LNCAP (cell line): ENCODE measurements around the gene NUDT3.

Source experiments
- CTCF ChIP-seq: fragments of 450-650 bp; IDR thresholded peaks from 2 replicates; pipeline ENCODE4 v1.5.1; 2017; ENCODE audit warnings: mild to moderate bottlenecking

NUDT3 gene

DNA sequence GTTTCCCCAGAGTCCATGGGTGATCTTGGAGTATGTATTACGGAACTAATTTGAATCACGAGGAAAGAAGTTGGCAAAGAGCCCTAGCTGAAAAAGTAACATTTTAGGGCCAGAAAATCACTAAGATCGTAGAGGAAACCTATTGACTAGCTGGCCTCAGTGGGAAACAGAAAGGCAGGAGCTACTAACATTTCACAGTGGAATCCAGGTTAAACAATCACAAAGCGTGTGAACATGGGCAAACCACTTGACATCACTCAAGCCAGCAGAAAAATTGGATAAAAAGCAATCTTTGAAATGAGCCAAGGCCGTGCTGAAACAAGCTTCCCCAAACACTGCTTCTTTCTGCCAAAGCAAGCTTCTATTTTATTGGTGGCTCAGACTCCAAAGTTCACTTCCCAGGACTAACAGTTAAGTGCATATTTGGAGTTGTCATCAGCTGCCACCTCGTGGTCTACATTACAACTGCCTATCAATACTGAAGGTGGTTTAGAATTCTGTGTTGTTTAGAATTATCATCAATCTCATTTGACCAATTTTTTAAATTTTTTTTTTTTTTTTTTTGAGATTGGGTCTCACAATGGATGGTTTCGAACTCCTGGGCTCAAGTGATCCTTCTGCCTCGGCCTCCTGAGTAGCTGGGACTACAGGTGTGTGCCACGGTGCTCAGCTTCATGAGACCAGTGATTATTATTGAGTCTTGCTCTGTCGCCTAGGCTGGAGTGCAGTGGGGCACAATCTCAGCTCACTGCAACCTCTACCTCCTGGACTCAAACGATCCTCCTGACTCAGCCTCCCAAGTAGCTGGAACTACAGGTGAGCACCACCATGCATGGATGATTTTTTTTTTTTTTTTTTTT is 22.8 kb upstream of the NUDT3 start:
- peak; percentile 68 for TF ChIP-seq CTCF

GRCh38 chr6:34412643-34413214 is 20.3 kb upstream of the NUDT3 start:
- no peak for TF ChIP-seq CTCF

- TF ChIP-seq CTCF = no peak
These were observed 19.5 kb upstream of the NUDT3 start for GRCh38 chr6:34412016-34412415.

DNA sequence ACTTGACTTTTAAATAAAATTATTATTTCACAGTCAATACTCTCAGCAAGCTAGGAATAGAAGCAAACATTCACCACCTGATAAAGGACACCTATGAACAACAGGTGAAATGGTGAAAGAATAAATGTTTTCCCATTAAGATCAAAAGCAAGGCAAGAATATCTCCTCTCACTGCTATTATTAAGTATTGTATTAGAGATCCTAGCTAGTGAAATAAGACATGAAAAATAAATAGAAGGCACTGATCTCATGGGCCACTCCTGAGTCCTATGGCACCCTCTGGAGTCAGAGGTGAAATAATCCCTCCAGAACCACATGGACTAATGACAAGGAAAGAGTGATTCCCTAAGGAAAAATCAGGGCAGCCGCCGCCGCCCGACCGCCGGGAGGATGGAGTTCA is 4.0 kb upstream of the NUDT3 start:
- TF ChIP-seq CTCF = no peak

- TF ChIP-seq CTCF = no peak
These were observed 1.5 kb upstream of the NUDT3 start for GRCh38 chr6:34393966-34394305.

GRCh38 chr6:34393191-34393965 is 909 bp upstream of the NUDT3 start:
- TF ChIP-seq CTCF = no peak

DNA sequence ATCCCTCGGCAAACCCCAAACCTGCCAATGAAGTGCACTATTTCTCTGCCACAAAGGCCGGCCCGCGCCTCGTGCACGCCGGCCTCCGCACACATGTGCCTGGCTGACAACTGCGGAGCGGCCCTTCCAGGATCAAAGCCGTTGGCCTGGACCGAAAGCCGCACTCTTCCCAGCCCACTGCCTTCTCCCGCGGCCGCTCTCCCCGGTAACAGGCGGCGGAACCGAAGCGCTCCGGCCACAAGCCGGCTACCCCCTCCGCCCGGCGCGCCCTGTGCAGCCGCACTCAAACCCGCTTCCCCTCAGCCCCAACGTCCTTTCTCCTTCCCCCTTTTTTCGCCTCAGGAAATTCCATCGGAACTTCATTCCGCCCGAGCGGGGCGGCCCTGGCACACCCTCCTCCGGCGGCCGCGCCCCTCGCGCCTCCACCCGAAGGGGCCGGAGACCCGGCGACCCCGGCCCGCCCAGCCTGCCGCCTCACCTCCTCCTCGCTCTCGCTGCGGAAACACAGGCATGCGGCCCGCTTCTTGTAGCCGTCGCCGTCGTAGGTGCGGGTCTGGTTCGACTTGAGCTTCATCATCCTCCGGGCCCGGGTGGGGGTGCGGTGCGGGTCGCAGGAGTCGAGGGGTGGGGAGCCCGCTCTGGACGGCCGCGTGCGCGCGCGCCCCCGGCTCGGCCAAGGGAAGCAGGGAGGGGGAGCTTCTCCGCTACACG is 528 bp downstream of the NUDT3 start:
- TF ChIP-seq CTCF = no peak
